NCI-H460 (cell line): ENCODE measurements around the gene SAPCD2. TPM values are rescaled to one million over a fixed set of nuclear protein-coding genes. Genes with fewer than 3 reads are reported as not detected.

Source experiments
- DNase-seq: peaks from one replicate; pipeline ENCODE4 v3.0.0-alpha.2; 2016; ENCODE audit warnings: low read depth; ENCODE audit errors: extremely low read depth
- total RNA-seq: library from RNA; depleted of rRNA; stranded (reverse); fragments of >200 nt; shearing (Covaris generic); gene quantifications from 2 replicates; pipeline ENCODE4 v1.2.3, GENCODE V29; 2014

Gene SAPCD2
- total RNA-seq, 1 experiment from 2014 or later: 32.4 TPM

- no peak for DNase-seq
Measured at GRCh38 chr9:137107982-137108381, 37.6 kb upstream of the SAPCD2 start.

- no peak for DNase-seq
Measured at GRCh38 chr9:137107312-137107921, 37.1 kb upstream of the SAPCD2 start.

GRCh38 chr9:137106662-137107250, 36.4 kb upstream of the SAPCD2 start:
- no peak for DNase-seq

GRCh38 chr9:137105814-137106661, 35.7 kb upstream of the SAPCD2 start:
- DNase-seq: no peak

GRCh38 chr9:137103206-137103999, 33.0 kb upstream of the SAPCD2 start:
- no peak for DNase-seq

GRCh38 chr9:137099231-137099630, 28.9 kb upstream of the SAPCD2 start:
- no peak for DNase-seq

- DNase-seq: no peak
Measured at GRCh38 chr9:137097761-137098462, 27.6 kb upstream of the SAPCD2 start.

GRCh38 chr9:137096785-137097546, 26.6 kb upstream of the SAPCD2 start:
- DNase-seq: no peak

- DNase-seq: no peak
Measured at GRCh38 chr9:137095664-137096517, 25.5 kb upstream of the SAPCD2 start.

GRCh38 chr9:137089232-137089947, 19.0 kb upstream of the SAPCD2 start:
- DNase-seq: no peak

- no peak for DNase-seq
Measured at GRCh38 chr9:137088121-137088520, 17.8 kb upstream of the SAPCD2 start.

- no peak for DNase-seq
Measured at GRCh38 chr9:137087409-137087925, 17.1 kb upstream of the SAPCD2 start.

GRCh38 chr9:137086531-137087408, 16.4 kb upstream of the SAPCD2 start, which contains the start of gene MAN1B1:
Gene MAN1B1, plus strand, starts transcription at chr9:137086985. Its CDS starts 15 bp downstream, at chr9:137087000.
- peak; percentile 98 for DNase-seq

- DNase-seq: no peak
Measured at GRCh38 chr9:137085920-137086530, 15.7 kb upstream of the SAPCD2 start.

GRCh38 chr9:137084526-137084925, 14.2 kb upstream of the SAPCD2 start:
- DNase-seq: no peak

GRCh38 chr9:137083394-137084004, 13.1 kb upstream of the SAPCD2 start:
- DNase-seq: peak; percentile 80
